SIG-M5 treated with dmso at 0.1 percent for 504 hours (cell line): ENCODE measurements around the gene OAT.

Experiments used
- DNase-seq: peaks from one replicate; lab custom pipeline; 2025; ENCODE audit not compliant: unreplicated experiment; lab: John Stamatoyannopoulos, UW

Gene OAT

GRCh38 chr10:124354411-124355382, 64.0 kb downstream of the OAT start:
- peak; percentile 72 for DNase-seq

GRCh38 chr10:124353896-124354295, 64.8 kb downstream of the OAT start:
- DNase-seq = no peak

DNA sequence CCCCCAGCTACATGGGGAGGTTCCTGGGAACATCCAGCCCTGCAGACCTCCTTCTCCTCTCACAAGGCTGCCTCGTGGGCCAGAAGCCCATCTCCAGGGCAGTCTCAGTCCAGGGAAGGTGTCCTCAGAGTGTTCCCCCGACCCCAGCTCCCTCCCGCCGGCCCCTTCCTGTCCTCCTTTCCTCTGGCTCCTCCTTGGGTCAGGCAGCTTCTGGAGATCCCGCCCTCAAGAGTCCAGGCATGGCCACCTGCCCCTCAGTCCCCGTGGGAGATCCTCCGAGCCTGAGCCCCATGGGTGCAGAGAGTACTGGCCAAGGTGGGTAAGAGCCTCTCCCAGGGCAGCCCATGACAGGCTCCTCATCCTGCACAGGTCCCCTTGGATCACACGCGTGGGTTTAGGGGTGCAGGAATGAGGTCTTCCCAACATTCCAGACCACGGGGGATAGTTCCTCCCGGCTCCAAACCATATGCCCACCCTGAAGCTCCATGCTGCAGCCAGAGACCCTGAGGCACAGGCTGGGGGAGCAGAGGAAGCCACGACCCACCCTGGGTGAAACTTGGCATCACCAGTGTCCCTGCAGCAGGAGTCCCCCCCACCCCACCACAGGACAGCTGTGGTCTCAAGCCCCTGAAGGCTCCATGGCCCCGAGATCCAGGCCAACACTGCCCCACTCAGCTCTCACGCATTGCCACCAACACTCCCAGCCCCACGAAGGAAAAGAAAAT, 65.5 kb downstream of the OAT start:
- DNase-seq = no peak

DNA sequence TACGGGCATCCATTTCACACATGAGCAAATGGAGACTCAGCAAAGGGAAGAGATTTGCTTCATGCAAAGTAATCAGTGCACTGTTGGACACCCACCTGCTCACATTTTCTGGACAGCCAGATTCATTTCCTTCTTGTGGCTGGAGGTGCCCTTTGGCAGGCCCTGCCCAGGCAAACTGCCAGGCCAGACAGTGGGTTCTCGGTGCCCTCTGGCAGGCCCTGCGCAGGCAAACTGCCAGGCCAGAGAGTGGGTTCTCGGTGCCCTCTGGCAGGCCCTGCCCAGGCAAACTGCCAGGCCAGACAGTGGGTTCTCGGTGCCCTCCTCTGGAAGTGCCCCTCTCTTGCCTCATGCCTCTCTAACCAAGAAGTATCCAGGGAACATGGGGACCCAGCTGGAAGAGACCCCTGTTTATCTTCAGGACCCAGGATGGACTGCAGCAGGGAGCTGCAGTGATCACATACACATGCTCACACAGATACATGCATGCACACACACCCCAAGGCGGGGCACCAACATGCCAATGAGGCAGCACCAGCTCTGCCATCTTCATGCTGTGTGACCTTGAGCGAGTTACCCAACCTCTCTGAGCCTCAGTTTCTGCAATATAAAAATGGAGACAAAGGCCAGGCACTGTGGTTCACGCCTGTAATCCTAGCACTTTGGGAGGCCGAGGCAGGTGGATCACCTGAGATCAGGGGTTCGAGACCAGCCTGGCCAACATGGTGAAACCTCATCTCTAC, 67.1 kb downstream of the OAT start:
- no peak for DNase-seq

DNA sequence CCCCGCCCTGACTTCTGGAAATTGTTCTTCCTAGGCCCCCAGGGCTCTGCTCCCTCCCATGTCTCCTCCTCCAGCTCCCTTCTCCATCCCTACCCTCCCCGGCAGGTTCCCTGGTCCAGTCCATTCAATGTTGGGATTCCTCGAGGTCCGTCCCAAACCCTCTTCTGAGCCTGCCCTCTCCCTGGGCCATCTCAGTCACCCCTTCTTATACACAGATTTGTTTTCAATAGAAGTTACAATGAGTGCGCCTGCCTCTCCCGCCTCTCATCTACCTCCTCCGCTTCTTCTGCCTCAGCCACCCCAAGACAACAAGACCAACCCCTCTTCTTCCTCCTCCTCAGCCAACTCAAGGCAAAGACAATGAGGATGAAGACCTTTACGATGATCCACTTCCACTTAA, 67.9 kb downstream of the OAT start:
- no peak for DNase-seq

GRCh38 chr10:124349996-124350280, 68.8 kb downstream of the OAT start:
- DNase-seq = no peak

DNA sequence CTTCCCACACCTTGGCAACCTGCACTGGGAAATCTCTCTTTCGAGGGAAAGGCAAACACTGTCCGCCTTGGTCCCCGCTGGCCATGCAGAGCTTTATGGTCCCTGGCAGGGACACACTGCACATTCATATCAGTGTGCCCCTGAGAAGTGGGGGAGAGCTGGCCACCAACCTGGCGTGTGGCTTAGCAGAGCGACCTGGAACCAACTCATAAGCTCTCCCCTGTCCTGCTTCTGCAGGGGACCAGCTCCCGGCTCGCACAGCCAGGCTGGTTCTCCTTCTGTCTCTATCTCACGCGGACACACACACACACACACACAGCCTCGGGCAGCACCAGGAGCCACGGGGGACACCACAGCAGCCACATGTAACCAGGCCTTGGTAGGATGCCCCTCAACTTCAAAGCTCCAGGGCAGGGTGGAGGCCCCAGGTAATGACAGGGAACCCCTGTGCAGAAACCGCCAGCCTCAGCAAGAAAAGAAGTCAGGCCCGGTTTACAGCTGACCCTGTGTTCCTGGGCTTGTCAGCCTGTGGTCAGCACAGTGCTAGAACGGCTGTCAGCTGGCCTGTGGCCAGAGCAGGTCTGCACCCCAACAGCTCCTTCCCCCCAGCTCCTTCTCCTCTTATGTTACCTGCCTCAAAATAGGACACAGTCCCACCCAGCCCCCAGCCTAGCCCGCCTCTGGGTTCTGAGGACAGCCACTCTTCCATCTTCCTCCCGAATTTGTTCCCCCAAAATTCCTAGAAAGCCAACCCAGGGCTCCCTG, 69.3 kb downstream of the OAT start:
- no peak for DNase-seq

- DNase-seq = no peak
Measured at GRCh38 chr10:124348801-124349200, 69.9 kb downstream of the OAT start.

GRCh38 chr10:124347956-124348355, 70.8 kb downstream of the OAT start:
- DNase-seq = no peak
